ENCODE measurements around the gene ATP5PB. TPM values are rescaled to one million over a fixed set of nuclear protein-coding genes. Genes with fewer than 3 reads are reported as not detected.
A peak's percentile ranks its signal among the peaks of the same experiment; 100 is the strongest.

The ATP5PB gene
- total and polyA plus RNA-seq, 4 donors, result 143 to 257 (median 223) TPM

DNA sequence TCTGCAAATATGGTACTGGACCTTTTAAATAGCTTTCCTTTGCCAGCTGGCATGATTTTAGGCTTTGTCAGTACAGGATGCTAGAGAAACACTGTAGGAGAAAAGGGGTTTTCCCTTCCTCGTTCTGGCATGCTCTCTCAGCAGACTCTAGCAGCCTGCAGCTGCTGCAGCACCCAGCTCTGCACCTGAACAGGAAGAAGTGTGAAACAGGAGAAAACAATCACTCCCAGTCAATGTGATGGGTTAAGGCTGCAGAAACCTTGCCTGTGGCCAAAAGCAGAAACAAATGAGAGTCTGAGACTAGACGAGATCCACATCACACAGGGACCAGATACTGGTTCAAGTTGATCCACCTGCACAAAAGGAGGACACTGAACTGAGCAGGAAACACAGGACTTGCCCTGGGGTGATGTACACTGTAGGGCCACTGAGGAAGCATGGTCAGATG lies 42.9 kb upstream of the ATP5PB start:
- DNase-seq (ENCODE audit: low spot score), result no peak

DNA sequence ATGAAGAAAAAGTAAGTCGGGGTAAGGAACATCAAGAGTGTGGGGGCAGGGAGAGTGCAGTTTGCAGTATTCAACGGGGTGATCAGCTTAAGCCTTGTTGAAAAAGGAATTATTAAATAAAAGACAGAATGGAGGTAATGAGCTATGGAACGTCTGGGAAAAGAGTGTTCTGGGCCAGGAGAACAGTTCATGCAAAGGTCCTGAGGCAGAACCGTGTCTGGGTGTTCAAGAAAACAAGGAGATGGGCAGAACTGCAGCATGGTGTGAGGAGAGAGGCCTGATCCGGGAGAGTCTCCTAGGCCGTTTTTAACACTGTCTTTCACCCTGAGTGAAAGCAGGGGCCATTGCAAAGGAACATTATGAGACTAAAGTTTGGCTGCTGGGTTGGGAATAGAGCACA lies 42.0 kb upstream of the ATP5PB start:
- 79% methylated on average over 6 of the region's 6 CpGs for WGBS
- Histone ChIP-seq H3K4me3 (ENCODE audit: low read depth in 1 of 3, low read length in 3 of 3) (no peak overlapping the region), H3K4me1 (ENCODE audit: control insufficient read depth in 4 of 4, insufficient read depth in 4 of 4, low read length in 3 of 4) (peaks cover 0 to 8% (median 3%) of the 10 kb centered on the region in 4 donors), H3K9me3 (ENCODE audit: control insufficient read depth in 4 of 4, low read length in 3 of 4) (no peaks in the 10 kb centered on the region), H3K27ac (ENCODE audit: low read depth in 1 of 2, low read length in 2 of 2) (no peak overlapping the region), H3K36me3 (ENCODE audit: control insufficient read depth in 4 of 4, insufficient read depth in 3 of 4, low read depth in 1 of 4, low read length in 3 of 4) (no peaks in the 10 kb centered on the region), H3K9ac (ENCODE audit: low read depth in 1 of 2, low read length in 2 of 2) (no peak overlapping the region), H3K27me3 (ENCODE audit: control insufficient read depth in 4 of 4, insufficient read depth in 4 of 4, low read length in 3 of 4) (peaks cover 0 to 13% (median 5%) of the 10 kb centered on the region in 4 donors)
- no peak for TF ChIP-seq HNF4G (IDR thresholded peaks at IDR 0.05)
- no peak for TF ChIP-seq JUND (IDR thresholded peaks at IDR 0.05)
- no peak for TF ChIP-seq GABPA (IDR thresholded peaks at IDR 0.05 in 1 of 2, conservative IDR thresholded peaks at IDR 0.05 in 1 of 2)
- TF ChIP-seq, protein P1, sequence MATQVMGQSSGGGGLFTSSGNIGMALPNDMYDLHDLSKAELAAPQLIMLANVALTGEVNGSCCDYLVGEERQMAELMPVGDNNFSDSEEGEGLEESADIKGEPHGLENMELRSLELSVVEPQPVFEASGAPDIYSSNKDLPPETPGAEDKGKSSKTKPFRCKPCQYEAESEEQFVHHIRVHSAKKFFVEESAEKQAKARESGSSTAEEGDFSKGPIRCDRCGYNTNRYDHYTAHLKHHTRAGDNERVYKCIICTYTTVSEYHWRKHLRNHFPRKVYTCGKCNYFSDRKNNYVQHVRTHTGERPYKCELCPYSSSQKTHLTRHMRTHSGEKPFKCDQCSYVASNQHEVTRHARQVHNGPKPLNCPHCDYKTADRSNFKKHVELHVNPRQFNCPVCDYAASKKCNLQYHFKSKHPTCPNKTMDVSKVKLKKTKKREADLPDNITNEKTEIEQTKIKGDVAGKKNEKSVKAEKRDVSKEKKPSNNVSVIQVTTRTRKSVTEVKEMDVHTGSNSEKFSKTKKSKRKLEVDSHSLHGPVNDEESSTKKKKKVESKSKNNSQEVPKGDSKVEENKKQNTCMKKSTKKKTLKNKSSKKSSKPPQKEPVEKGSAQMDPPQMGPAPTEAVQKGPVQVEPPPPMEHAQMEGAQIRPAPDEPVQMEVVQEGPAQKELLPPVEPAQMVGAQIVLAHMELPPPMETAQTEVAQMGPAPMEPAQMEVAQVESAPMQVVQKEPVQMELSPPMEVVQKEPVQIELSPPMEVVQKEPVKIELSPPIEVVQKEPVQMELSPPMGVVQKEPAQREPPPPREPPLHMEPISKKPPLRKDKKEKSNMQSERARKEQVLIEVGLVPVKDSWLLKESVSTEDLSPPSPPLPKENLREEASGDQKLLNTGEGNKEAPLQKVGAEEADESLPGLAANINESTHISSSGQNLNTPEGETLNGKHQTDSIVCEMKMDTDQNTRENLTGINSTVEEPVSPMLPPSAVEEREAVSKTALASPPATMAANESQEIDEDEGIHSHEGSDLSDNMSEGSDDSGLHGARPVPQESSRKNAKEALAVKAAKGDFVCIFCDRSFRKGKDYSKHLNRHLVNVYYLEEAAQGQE (IDR thresholded peaks at IDR 0.05), result no peak
- TF ChIP-seq RXRA (IDR thresholded peaks at IDR 0.05), result no peak
- DNase-seq (ENCODE audit: low spot score), result no peak

More for the DNA sequence above, 42.9 kb upstream of the ATP5PB start:
- Histone ChIP-seq H3K36me3 (ENCODE audit: control insufficient read depth in 4 of 4, insufficient read depth in 3 of 4, low read depth in 1 of 4, low read length in 3 of 4) (no peaks in the 10 kb centered on the region), H3K27me3 (ENCODE audit: control insufficient read depth in 4 of 4, insufficient read depth in 4 of 4, low read length in 3 of 4) (peaks cover 0 to 13% (median 6%) of the 10 kb centered on the region in 4 donors), H3K4me1 (ENCODE audit: control insufficient read depth in 4 of 4, insufficient read depth in 4 of 4, low read length in 3 of 4) (peaks cover 0 to 9% (median 3%) of the 10 kb centered on the region in 4 donors), H3K9me3 (ENCODE audit: control insufficient read depth in 4 of 4, low read length in 3 of 4) (no peaks in the 10 kb centered on the region), H3K4me3 (ENCODE audit: low read depth in 1 of 3, low read length in 3 of 3) (no peak overlapping the region), H3K9ac (ENCODE audit: low read depth in 1 of 2, low read length in 2 of 2) (no peak overlapping the region), H3K27ac (ENCODE audit: low read depth in 1 of 2, low read length in 2 of 2) (no peak overlapping the region)
- TF ChIP-seq SP1 (IDR thresholded peaks at IDR 0.05) (peak; percentile 16), FOXA1 (IDR thresholded peaks at IDR 0.05) (no peak), RXRA (IDR thresholded peaks at IDR 0.05) (peak in 1 of 2 donors; percentile 15), JUND (IDR thresholded peaks at IDR 0.05) (no peak), GABPA (IDR thresholded peaks at IDR 0.05 in 1 of 2, conservative IDR thresholded peaks at IDR 0.05 in 1 of 2) (no peak), HNF4A (conservative IDR thresholded peaks at IDR 0.05) (peak in 1 of 2 donors; percentile 27)
- TF ChIP-seq, protein P2, sequence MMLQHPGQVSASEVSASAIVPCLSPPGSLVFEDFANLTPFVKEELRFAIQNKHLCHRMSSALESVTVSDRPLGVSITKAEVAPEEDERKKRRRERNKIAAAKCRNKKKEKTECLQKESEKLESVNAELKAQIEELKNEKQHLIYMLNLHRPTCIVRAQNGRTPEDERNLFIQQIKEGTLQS (IDR thresholded peaks at IDR 0.05), result no peak
- 0% methylated on average over 2 of the region's 2 CpGs for WGBS

DNA sequence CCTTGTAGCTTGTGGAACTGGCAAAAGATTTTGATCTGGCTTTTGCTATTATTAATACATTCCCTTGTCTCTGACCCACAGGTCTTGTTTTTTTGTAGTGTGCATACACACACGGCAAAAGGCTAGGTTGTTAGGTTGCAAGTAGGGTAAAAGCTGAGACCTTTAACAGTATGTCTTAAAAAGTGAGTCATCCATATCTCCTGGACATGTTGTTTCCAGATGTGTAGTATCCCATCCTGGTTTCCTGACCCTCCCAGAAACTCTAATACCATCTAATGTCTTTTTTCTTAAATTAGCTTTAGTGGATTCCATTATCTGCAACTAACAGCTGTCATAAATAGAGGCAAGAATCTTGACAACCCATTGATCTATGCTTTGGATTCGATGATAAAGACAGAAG lies 36.4 kb upstream of the ATP5PB start:
- no peak overlapping the region for H3K27ac ChIP-seq (ENCODE audit: low read depth in 1 of 2, low read length in 2 of 2)
- 89% methylated on average over 2 of the region's 2 CpGs for WGBS

More for the DNA sequence above, 36.4 kb upstream of the ATP5PB start:
- Histone ChIP-seq H3K36me3 (ENCODE audit: control insufficient read depth in 4 of 4, insufficient read depth in 3 of 4, low read depth in 1 of 4, low read length in 3 of 4) (peaks cover 0 to 8% (median 4%) of the 10 kb centered on the region in 4 donors), H3K4me1 (ENCODE audit: control insufficient read depth in 4 of 4, insufficient read depth in 4 of 4, low read length in 3 of 4) (peaks cover 0 to 9% (median 8%) of the 10 kb centered on the region in 4 donors), H3K9me3 (ENCODE audit: control insufficient read depth in 4 of 4, low read length in 3 of 4) (no peaks in the 10 kb centered on the region), H3K4me3 (ENCODE audit: low read depth in 1 of 3, low read length in 3 of 3) (no peak overlapping the region), H3K27me3 (ENCODE audit: control insufficient read depth in 4 of 4, insufficient read depth in 4 of 4, low read length in 3 of 4) (no peaks in the 10 kb centered on the region), H3K9ac (ENCODE audit: low read depth in 1 of 2, low read length in 2 of 2) (no peak overlapping the region)
- no peak for DNase-seq (ENCODE audit: low spot score)
- TF ChIP-seq NR2F2 (IDR thresholded peaks at IDR 0.05), result no peak
- TF ChIP-seq EGR1 (IDR thresholded peaks at IDR 0.05; ENCODE audit: low read depth in 2 of 2), result no peak
- TF ChIP-seq YY1 (IDR thresholded peaks at IDR 0.05), result no peak
- TF ChIP-seq SP1 (IDR thresholded peaks at IDR 0.05), result no peak
- TF ChIP-seq, protein P3, sequence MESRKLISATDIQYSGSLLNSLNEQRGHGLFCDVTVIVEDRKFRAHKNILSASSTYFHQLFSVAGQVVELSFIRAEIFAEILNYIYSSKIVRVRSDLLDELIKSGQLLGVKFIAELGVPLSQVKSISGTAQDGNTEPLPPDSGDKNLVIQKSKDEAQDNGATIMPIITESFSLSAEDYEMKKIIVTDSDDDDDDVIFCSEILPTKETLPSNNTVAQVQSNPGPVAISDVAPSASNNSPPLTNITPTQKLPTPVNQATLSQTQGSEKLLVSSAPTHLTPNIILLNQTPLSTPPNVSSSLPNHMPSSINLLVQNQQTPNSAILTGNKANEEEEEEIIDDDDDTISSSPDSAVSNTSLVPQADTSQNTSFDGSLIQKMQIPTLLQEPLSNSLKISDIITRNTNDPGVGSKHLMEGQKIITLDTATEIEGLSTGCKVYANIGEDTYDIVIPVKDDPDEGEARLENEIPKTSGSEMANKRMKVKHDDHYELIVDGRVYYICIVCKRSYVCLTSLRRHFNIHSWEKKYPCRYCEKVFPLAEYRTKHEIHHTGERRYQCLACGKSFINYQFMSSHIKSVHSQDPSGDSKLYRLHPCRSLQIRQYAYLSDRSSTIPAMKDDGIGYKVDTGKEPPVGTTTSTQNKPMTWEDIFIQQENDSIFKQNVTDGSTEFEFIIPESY (IDR thresholded peaks at IDR 0.05), result no peak
- TF ChIP-seq, protein P2 (IDR thresholded peaks at IDR 0.05), result no peak
- TF ChIP-seq FOXA2 (IDR thresholded peaks at IDR 0.05), result no peak
